HepG2 (cell line): Measurements from ENCODE around the gene MROH2A. TPM values are rescaled to one million over a fixed set of nuclear protein-coding genes. Genes with fewer than 3 reads are reported as not detected.
A peak's percentile ranks its signal among the peaks of the same experiment; 100 is the strongest.

Source experiments
- ATAC-seq: fragments of 200-7000 bp; cut with Tn5 transposase; 3 replicates; pipeline ENCODE4 v1.9.1; 2020; ENCODE audit warnings: mild to moderate bottlenecking, moderate library complexity
- BruUV-seq: library from RNA; stranded (reverse); fragments of 400-500 nt; replicated peaks from 2 replicates; lab custom pipeline; 2021; lab: Mats Ljungman, UMichigan
- CTCF ChIA-PET: fragments of 300-600 bp; formaldehyde crosslinking; extraction: SDS; loops from one replicate; lab custom pipeline; 2021; ENCODE audit warnings: low total read pairs, inconsistent platforms, low intra/inter-chr PET ratio; lab: Yijun Ruan, JAX
- POLR2A ChIA-PET: fragments of 350-600 bp; sonication (Branson Sonifier 250); formaldehyde crosslinking; loops from one replicate; lab custom pipeline; 2020; ENCODE audit warnings: antibody characterized with exemption, inconsistent platforms; lab: Yijun Ruan, JAX
- DNase-seq: peaks from one replicate; pipeline ENCODE4 v3.0.0-alpha.2; 2015; ENCODE audit warnings: low spot score
- FAIRE-seq: peaks from 3 replicates; lab custom pipeline; 2011; peaks lifted over from hg19 to GRCh38; lab: Jason Lieb, UNC
- H2AFZ ChIP-seq: one replicate; pipeline ENCODE4 v1.6.1; 2011; ENCODE audit warnings: low read length, inconsistent platforms
- H3K27ac ChIP-seq: fragments of 300-600 bp; 3 replicates; pipeline ENCODE4 v1.8.0; 2011; ENCODE audit warnings: mixed run types, mild to moderate bottlenecking, mixed read lengths, low read length, inconsistent platforms; ENCODE audit not compliant: insufficient read depth; ENCODE audit errors: extremely low read length
- H3K27me3 ChIP-seq, 2 experiments: fragments of 200-600 bp in 1 of 2; 2 replicates in 1 of 2; 3 replicates in 1 of 2; pipeline versions ENCODE4 v1.6.0 to v1.8.0; 2011; ENCODE audit warnings: low read length in 2 of 2, mild to moderate bottlenecking in 2 of 2, moderate library complexity in 2 of 2, inconsistent platforms in 1 of 2; ENCODE audit not compliant: insufficient read depth in 2 of 2, control insufficient read depth in 1 of 2
- H3K36me3 ChIP-seq, 2 experiments: fragments of 200-600 bp in 1 of 2; replicated peaks in 1 of 2; 2 replicates in 1 of 2; 3 replicates in 1 of 2; pipeline versions ENCODE4 v1.5.1 to v1.8.0; 2011; ENCODE audit warnings: low read length in 2 of 2, inconsistent platforms in 1 of 2; ENCODE audit not compliant: insufficient read depth in 2 of 2, control insufficient read depth in 1 of 2
- H3K4me1 ChIP-seq: 2 replicates; pipeline ENCODE4 v1.5.1; 2012; ENCODE audit warnings: low read length, inconsistent platforms; ENCODE audit not compliant: insufficient read depth
- H3K4me2 ChIP-seq: 2 replicates; pipeline ENCODE4 v1.6.0; 2011; ENCODE audit warnings: low read depth, low read length, inconsistent platforms
- H3K4me3 ChIP-seq, 3 experiments: fragments of 200-600 bp in 1 of 3; sonication (generic), shearing (Covaris generic) in 1 of 3; replicated peaks in 1 of 3; 2 replicates each; pipeline ENCODE4 v1.5.1; 2011 to 2016; ENCODE audit warnings: low read length in 3 of 3, inconsistent platforms in 2 of 3, low read depth in 2 of 3, mild to moderate bottlenecking in 2 of 3, control low read depth in 1 of 3, mixed read lengths in 1 of 3; ENCODE audit not compliant: insufficient read depth in 1 of 3
- H3K79me2 ChIP-seq: one replicate; pipeline ENCODE4 v1.6.1; 2011; ENCODE audit warnings: low read length, inconsistent platforms; ENCODE audit not compliant: insufficient read depth
- H3K9ac ChIP-seq: 2 replicates; pipeline ENCODE4 v1.6.0; 2011; ENCODE audit warnings: mild to moderate bottlenecking, low read depth, low read length, inconsistent platforms; ENCODE audit not compliant: insufficient read depth
- H3K9me3 ChIP-seq: 2 replicates; pipeline ENCODE4 v1.5.1; 2012; ENCODE audit warnings: mild to moderate bottlenecking, low read length
- H4K20me1 ChIP-seq: 2 replicates; pipeline ENCODE4 v1.6.0; 2011; ENCODE audit warnings: inconsistent platforms, mild to moderate bottlenecking, low read length, moderate library complexity; ENCODE audit not compliant: insufficient read depth
- AKAP8 ChIP-seq: sonication (generic); formaldehyde crosslinking; IDR thresholded peaks from 2 replicates; pipeline ENCODE4 v1.5.1; 2020; ENCODE audit warnings: mild to moderate bottlenecking, missing genetic modification reagents
- EZH2 ChIP-seq: conservative IDR thresholded peaks from 2 replicates; pipeline ENCODE4 v1.6.1; 2012; ENCODE audit warnings: mild to moderate bottlenecking, low read depth, low read length, moderate library complexity
- FOXP1 ChIP-seq, 2 experiments: fragments of 450-650 bp in 1 of 2; IDR thresholded peaks; 2 replicates each; pipeline ENCODE4 v1.6.1; 2017 to 2018; ENCODE audit warnings: antibody characterized with exemption in 1 of 2
- KAT8 ChIP-seq: IDR thresholded peaks from 2 replicates; pipeline ENCODE4 v1.6.1; 2016; ENCODE audit warnings: missing genetic modification reagents, missing compliant biosample characterization
- MED8 ChIP-seq: sonication (generic); formaldehyde crosslinking; IDR thresholded peaks from 2 replicates; pipeline ENCODE4 v1.8.1; 2023; ENCODE audit warnings: mild to moderate bottlenecking, missing genetic modification reagents; ENCODE audit not compliant: insufficient replicate concordance
- MEIS2 ChIP-seq: sonication (generic); formaldehyde crosslinking; IDR thresholded peaks from 2 replicates; pipeline ENCODE4 v1.9.0; 2021; ENCODE audit warnings: mild to moderate bottlenecking, missing genetic modification reagents
- SMARCC2 ChIP-seq: fragments of 450-650 bp; IDR thresholded peaks from 2 replicates; pipeline ENCODE4 v1.6.1; 2017; ENCODE audit warnings: antibody characterized with exemption, mild to moderate bottlenecking
- SP4 ChIP-seq: sonication (generic); formaldehyde crosslinking; IDR thresholded peaks from 2 replicates; pipeline ENCODE4 v1.8.1; 2023; ENCODE audit warnings: mild to moderate bottlenecking, missing genetic modification reagents
- ZBTB46 ChIP-seq: sonication (generic); formaldehyde crosslinking; IDR thresholded peaks from 2 replicates; pipeline ENCODE4 v1.4.0; 2020; ENCODE audit warnings: mild to moderate bottlenecking, missing genetic modification reagents, borderline replicate concordance
- ZMYM3 ChIP-seq: sonication (generic); formaldehyde crosslinking; IDR thresholded peaks from 2 replicates; pipeline ENCODE4 v1.5.1; 2020; ENCODE audit warnings: mild to moderate bottlenecking, missing genetic modification reagents
- ZNF605 ChIP-seq: sonication (generic); formaldehyde crosslinking; IDR thresholded peaks from 2 replicates; pipeline ENCODE4 v1.8.0; 2022; ENCODE audit warnings: mild to moderate bottlenecking, missing genetic modification reagents
- ZNF780A ChIP-seq: sonication (generic); formaldehyde crosslinking; IDR thresholded peaks from 2 replicates; pipeline ENCODE4 v1.8.0; 2022; ENCODE audit warnings: mild to moderate bottlenecking, missing genetic modification reagents, moderate library complexity
- WGBS: methylation state at CpG from one replicate; pipeline ENCODE4 v1.1.6; 2017; ENCODE audit warnings: low lambda C conversion rate; 5-methylcytosine and 5-hydroxymethylcytosine counted together
- in situ Hi-C: cut with HindIII; loops from 2 replicates; pipeline ENCODE4 v1.10.0; 2017; ENCODE audit warnings: low pct_unique_long_range_greater_than_20kb; ENCODE audit not compliant: extremely low pct_ligation_motif_present
- intact Hi-C: fragments of 100-400 bp; cut with micrococcal nuclease; formaldehyde crosslinking; loops from one replicate; pipeline ENCODE4 v1.10.0; 2022; ENCODE audit not compliant: unreplicated experiment
- polyA plus RNA-seq, 8 experiments: library from polyadenylated mRNA; depleted of rRNA in 3 of 8; stranded (reverse) in 7 of 8; unstranded in 1 of 8; fragments of >200 nt; fragmentation: Illumina TruSeq in 4 of 8; extraction: Trizol in 4 of 8; gene quantifications; 2 replicates each; pipeline versions ENCODE4 v1.2.1 to v1.2.3, GENCODE V29; 2011 to 2016; ENCODE audit warnings: low read depth in 4 of 8, missing spikeins in 1 of 8, mixed read lengths in 1 of 8; ENCODE audit not compliant: insufficient read depth in 1 of 8
- total RNA-seq, 5 experiments: library from RNA; depleted of rRNA; stranded (reverse); fragments of >200 nt; fragmentation: Illumina TruSeq; extraction: Trizol; gene quantifications; 2 replicates each; pipeline ENCODE4 v1.2.3, GENCODE V29; 2016; ENCODE audit warnings: low read depth in 1 of 5
- TF ChIP-seq, protein P1 (sequence below): sonication (generic); formaldehyde crosslinking; IDR thresholded peaks from 2 replicates; pipeline ENCODE4; 2020; ENCODE audit warnings: missing genetic modification reagents, mild to moderate bottlenecking, borderline replicate concordance

The MROH2A gene
- total and polyA plus RNA-seq, 2 of the 13 experiments (the other 11 are each of a cell fraction or from before 2014, with no cell fraction given): 0.03 to 0.04 TPM

DNA sequence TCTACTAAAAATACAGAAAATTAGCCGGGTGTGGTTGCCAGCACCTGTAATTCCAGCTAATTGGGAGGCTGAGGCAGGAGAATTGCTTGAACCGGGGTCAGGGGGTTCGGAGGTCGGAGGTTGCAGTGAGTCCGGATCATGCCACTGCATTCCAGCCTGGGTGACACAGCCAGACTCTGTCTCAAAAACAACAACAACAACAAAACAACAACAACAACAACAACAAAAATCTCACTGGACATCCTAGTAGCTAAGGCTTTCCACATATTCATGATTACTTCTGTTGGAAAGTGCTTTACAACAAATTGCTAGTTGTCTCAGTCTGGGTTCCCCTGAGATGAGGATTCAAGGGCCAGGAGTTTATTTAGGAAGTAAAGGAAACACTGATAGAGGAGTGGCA is 4.3 kb upstream of the MROH2A start:
- H3K9me3 ChIP-seq: peaks cover 5% of the 10 kb centered on the region; the same call in 1 of the 2 replicates
- in situ Hi-C loops (no loop called here), intact Hi-C loops (no loop called here)
- H3K79me2 ChIP-seq: no peaks in the 10 kb centered on the region
- no peak for TF ChIP-seq MEIS2 (CRISPR knock-in tag)
- 0 out of 2 replicates have a peak, but pooled peaks have one; percentile 58 for TF ChIP-seq FOXP1 (IDR thresholded peaks at IDR 0.05)
- TF ChIP-seq FOXP1 (CRISPR knock-in tag; IDR thresholded peaks at IDR 0.05): no peak
- WGBS: 63% methylated on average over 5 of the region's 5 CpGs
- no peak overlapping the region for H2AFZ ChIP-seq
- no peak overlapping the region for H3K9ac ChIP-seq
- peaks cover 3 to 53% of the 10 kb centered on the region in 2 experiments; a peak in 4 of 5 replicates for H3K27me3 ChIP-seq
- ChIA-PET CTCF (no interaction called here), POLR2A (no interaction called here)
- H3K4me1 ChIP-seq: no peaks in the 10 kb centered on the region
- H3K4me2 ChIP-seq: no peak overlapping the region
- DNase-seq: no peak
- no TSS peak for BruUV-seq
- H3K27ac ChIP-seq: no peak overlapping the region
- no peak for FAIRE-seq
- no peak for ATAC-seq
- H3K36me3 ChIP-seq: no peaks in the 10 kb centered on the region
- H4K20me1 ChIP-seq: no peaks in the 10 kb centered on the region
- H3K4me3 ChIP-seq: no peak overlapping the region

- Histone ChIP-seq H3K9ac (no peak overlapping the region), H4K20me1 (no peaks in the 10 kb centered on the region), H3K27ac (no peak overlapping the region), H3K4me2 (no peak overlapping the region), H3K4me1 (no peaks in the 10 kb centered on the region), H3K4me3 (no peak overlapping the region), H3K9me3 (peaks cover 5% of the 10 kb centered on the region; the same call in 1 of the 2 replicates), H3K27me3 (peaks cover 3 to 58% of the 10 kb centered on the region in 2 experiments; a peak in 4 of 5 replicates), H3K79me2 (no peaks in the 10 kb centered on the region), H2AFZ (no peak overlapping the region), H3K36me3 (no peaks in the 10 kb centered on the region)
- intact Hi-C loops (no loop called here), in situ Hi-C loops (no loop called here)
- no peak for ATAC-seq
- ChIA-PET CTCF (no interaction called here), POLR2A (no interaction called here)
- BruUV-seq: no TSS peak
- WGBS: 57% methylated on average over 6 of the region's 6 CpGs
- no peak for FAIRE-seq
- TF ChIP-seq SP4 (CRISPR knock-in tag) (no peak), SMARCC2 (no peak), ZNF605 (CRISPR knock-in tag) (no peak), MED8 (no peak), AKAP8 (CRISPR knock-in tag) (no peak), KAT8 (CRISPR knock-in tag) (no peak), ZNF780A (CRISPR knock-in tag) (no peak), EZH2 (no peak), ZMYM3 (CRISPR knock-in tag) (no peak), ZBTB46 (no peak)
- TF ChIP-seq, protein P1, sequence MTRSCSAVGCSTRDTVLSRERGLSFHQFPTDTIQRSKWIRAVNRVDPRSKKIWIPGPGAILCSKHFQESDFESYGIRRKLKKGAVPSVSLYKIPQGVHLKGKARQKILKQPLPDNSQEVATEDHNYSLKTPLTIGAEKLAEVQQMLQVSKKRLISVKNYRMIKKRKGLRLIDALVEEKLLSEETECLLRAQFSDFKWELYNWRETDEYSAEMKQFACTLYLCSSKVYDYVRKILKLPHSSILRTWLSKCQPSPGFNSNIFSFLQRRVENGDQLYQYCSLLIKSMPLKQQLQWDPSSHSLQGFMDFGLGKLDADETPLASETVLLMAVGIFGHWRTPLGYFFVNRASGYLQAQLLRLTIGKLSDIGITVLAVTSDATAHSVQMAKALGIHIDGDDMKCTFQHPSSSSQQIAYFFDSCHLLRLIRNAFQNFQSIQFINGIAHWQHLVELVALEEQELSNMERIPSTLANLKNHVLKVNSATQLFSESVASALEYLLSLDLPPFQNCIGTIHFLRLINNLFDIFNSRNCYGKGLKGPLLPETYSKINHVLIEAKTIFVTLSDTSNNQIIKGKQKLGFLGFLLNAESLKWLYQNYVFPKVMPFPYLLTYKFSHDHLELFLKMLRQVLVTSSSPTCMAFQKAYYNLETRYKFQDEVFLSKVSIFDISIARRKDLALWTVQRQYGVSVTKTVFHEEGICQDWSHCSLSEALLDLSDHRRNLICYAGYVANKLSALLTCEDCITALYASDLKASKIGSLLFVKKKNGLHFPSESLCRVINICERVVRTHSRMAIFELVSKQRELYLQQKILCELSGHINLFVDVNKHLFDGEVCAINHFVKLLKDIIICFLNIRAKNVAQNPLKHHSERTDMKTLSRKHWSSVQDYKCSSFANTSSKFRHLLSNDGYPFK (CRISPR knock-in tag): no peak
- no peak for DNase-seq
Measured at GRCh38 chr2:233775414-233775813, 2.7 kb upstream of the MROH2A start.
